Measurements from ENCODE around the gene PARD3. TPM values are rescaled to one million over a fixed set of nuclear protein-coding genes. Genes with fewer than 3 reads are reported as not detected.

Gene PARD3
- total RNA-seq, 1 donor from 2014 or later = 22.9 TPM

- no peak for DNase-seq
- no peak overlapping the region for H3K27ac Mint-ChIP-seq (ENCODE audit: unreplicated experiment)
Observed at GRCh38 chr10:34687434-34688210, 127.5 kb downstream of the PARD3 start.

GRCh38 chr10:34682580-34682979 is 132.5 kb downstream of the PARD3 start:
- DNase-seq = no peak
- peaks cover 3% of the 10 kb centered on the region for H3K27me3 Mint-ChIP-seq (ENCODE audit: unreplicated experiment)
- TF ChIP-seq, protein P1, sequence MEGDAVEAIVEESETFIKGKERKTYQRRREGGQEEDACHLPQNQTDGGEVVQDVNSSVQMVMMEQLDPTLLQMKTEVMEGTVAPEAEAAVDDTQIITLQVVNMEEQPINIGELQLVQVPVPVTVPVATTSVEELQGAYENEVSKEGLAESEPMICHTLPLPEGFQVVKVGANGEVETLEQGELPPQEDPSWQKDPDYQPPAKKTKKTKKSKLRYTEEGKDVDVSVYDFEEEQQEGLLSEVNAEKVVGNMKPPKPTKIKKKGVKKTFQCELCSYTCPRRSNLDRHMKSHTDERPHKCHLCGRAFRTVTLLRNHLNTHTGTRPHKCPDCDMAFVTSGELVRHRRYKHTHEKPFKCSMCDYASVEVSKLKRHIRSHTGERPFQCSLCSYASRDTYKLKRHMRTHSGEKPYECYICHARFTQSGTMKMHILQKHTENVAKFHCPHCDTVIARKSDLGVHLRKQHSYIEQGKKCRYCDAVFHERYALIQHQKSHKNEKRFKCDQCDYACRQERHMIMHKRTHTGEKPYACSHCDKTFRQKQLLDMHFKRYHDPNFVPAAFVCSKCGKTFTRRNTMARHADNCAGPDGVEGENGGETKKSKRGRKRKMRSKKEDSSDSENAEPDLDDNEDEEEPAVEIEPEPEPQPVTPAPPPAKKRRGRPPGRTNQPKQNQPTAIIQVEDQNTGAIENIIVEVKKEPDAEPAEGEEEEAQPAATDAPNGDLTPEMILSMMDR (IDR thresholded peaks at IDR 0.05; ENCODE audit: partially characterized antibody, unreplicated experiment) = no peak
- H3K27ac Mint-ChIP-seq (ENCODE audit: unreplicated experiment) = no peak overlapping the region
- no peaks in the 10 kb centered on the region for H3K36me3 Mint-ChIP-seq (ENCODE audit: unreplicated experiment)
- H3K9me3 Mint-ChIP-seq (ENCODE audit: unreplicated experiment) = no peaks in the 10 kb centered on the region
- peaks cover 7% of the 10 kb centered on the region for H3K4me1 Mint-ChIP-seq (ENCODE audit: low read depth, unreplicated experiment)
- no peak overlapping the region for H3K4me3 Mint-ChIP-seq (ENCODE audit: unreplicated experiment)

More at GRCh38 chr10:34687434-34688210, 127.5 kb downstream of the PARD3 start:
- Mint-ChIP-seq H3K4me3 (ENCODE audit: unreplicated experiment) (no peak overlapping the region), H3K36me3 (ENCODE audit: unreplicated experiment) (peaks cover 6% of the 10 kb centered on the region), H3K27me3 (ENCODE audit: unreplicated experiment) (peaks cover 6% of the 10 kb centered on the region), H3K9me3 (ENCODE audit: unreplicated experiment) (peaks cover 2% of the 10 kb centered on the region), H3K4me1 (ENCODE audit: low read depth, unreplicated experiment) (peaks cover 6% of the 10 kb centered on the region)
- TF ChIP-seq, protein P1 (IDR thresholded peaks at IDR 0.05; ENCODE audit: partially characterized antibody, unreplicated experiment) = no peak

- DNase-seq = no peak
- Mint-ChIP-seq H3K4me1 (ENCODE audit: low read depth, unreplicated experiment) (peaks cover 5% of the 10 kb centered on the region), H3K9me3 (ENCODE audit: unreplicated experiment) (no peaks in the 10 kb centered on the region), H3K4me3 (ENCODE audit: unreplicated experiment) (no peak overlapping the region), H3K27me3 (ENCODE audit: unreplicated experiment) (no peaks in the 10 kb centered on the region), H3K27ac (ENCODE audit: unreplicated experiment) (no peak overlapping the region), H3K36me3 (ENCODE audit: unreplicated experiment) (no peaks in the 10 kb centered on the region)
- TF ChIP-seq, protein P1 (IDR thresholded peaks at IDR 0.05; ENCODE audit: partially characterized antibody, unreplicated experiment) = no peak
Observed at GRCh38 chr10:34681933-34682332, 133.2 kb downstream of the PARD3 start.

DNA sequence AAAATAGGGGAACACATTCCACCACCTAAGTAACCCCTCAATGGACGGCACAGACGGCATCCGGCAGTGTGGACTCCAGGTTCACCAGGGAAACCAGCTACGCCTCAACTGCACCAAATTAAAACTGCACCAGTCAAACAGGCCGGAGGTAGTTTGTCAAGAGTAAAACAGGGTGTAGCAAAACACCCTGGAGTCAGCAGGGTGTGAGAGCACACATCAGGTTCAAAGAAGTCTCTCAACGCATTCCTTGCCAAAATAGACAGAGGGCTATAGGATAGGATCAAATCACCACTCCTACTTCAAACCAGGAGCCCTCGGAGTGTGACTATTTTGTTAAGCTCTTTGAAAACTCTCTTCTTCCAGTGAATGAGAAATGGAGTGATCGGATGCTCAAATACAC is 135.9 kb downstream of the PARD3 start:
- Mint-ChIP-seq H3K27me3 (ENCODE audit: unreplicated experiment) (peaks cover 2% of the 10 kb centered on the region), H3K27ac (ENCODE audit: unreplicated experiment) (no peak overlapping the region)

GRCh38 chr10:34677591-34677990 is 137.5 kb downstream of the PARD3 start:
- no peaks in the 10 kb centered on the region for H3K9me3 Mint-ChIP-seq (ENCODE audit: unreplicated experiment)
- no peaks in the 10 kb centered on the region for H3K36me3 Mint-ChIP-seq (ENCODE audit: unreplicated experiment)
- H3K4me1 Mint-ChIP-seq (ENCODE audit: low read depth, unreplicated experiment) = peaks cover 5% of the 10 kb centered on the region
- H3K4me3 Mint-ChIP-seq (ENCODE audit: unreplicated experiment) = no peak overlapping the region
- TF ChIP-seq, protein P1 (IDR thresholded peaks at IDR 0.05; ENCODE audit: partially characterized antibody, unreplicated experiment) = no peak
- no peak for DNase-seq
- H3K27me3 Mint-ChIP-seq (ENCODE audit: unreplicated experiment) = peaks cover 2% of the 10 kb centered on the region
- no peak overlapping the region for H3K27ac Mint-ChIP-seq (ENCODE audit: unreplicated experiment)

More for the DNA sequence above, 135.9 kb downstream of the PARD3 start:
- Mint-ChIP-seq H3K4me3 (ENCODE audit: unreplicated experiment) (no peak overlapping the region), H3K4me1 (ENCODE audit: low read depth, unreplicated experiment) (peaks cover 5% of the 10 kb centered on the region), H3K9me3 (ENCODE audit: unreplicated experiment) (no peaks in the 10 kb centered on the region), H3K36me3 (ENCODE audit: unreplicated experiment) (no peaks in the 10 kb centered on the region)
- DNase-seq = no peak
- TF ChIP-seq, protein P1 (IDR thresholded peaks at IDR 0.05; ENCODE audit: partially characterized antibody, unreplicated experiment) = no peak
